WTC11 (cell line): ENCODE data around the gene C10orf120. TPM values are rescaled to one million over a fixed set of nuclear protein-coding genes. Genes with fewer than 3 reads are reported as not detected.

Source experiments
- ATAC-seq: fragments of 200-7000 bp; cut with Tn5 transposase; 2 replicates; pipeline ENCODE4 v1.10.0; 2021; ENCODE audit warnings: mild to moderate bottlenecking, moderate library complexity
- CTCF ChIA-PET: fragments of 300-600 bp; sonication (Branson Sonifier 250); formaldehyde crosslinking; loops from one replicate; lab custom pipeline; 2021; ENCODE audit warnings: antibody characterized with exemption; lab: Charles Lee
- POLR2A ChIA-PET: fragments of 350-600 bp; sonication (Branson Sonifier 250); formaldehyde crosslinking; loops from one replicate; lab custom pipeline; 2021; ENCODE audit warnings: antibody characterized with exemption; lab: Charles Lee
- DNase-seq: peaks from one replicate; pipeline ENCODE4 v3.0.0; 2021; ENCODE audit warnings: low spot score
- H3K27ac Mint-ChIP-seq: 2 replicates; pipeline ENCODE4 v1.8.0; 2021; ENCODE audit warnings: mixed read lengths
- H3K27me3 Mint-ChIP-seq: 2 replicates; pipeline ENCODE4 v1.8.0; 2021; ENCODE audit warnings: low read depth, mild to moderate bottlenecking, moderate library complexity, mixed read lengths
- H3K36me3 Mint-ChIP-seq: 2 replicates; pipeline ENCODE4 v1.8.0; 2021; ENCODE audit warnings: mixed read lengths
- H3K4me1 Mint-ChIP-seq: 2 replicates; pipeline ENCODE4 v1.8.0; 2022; ENCODE audit warnings: mixed read lengths
- H3K4me3 Mint-ChIP-seq: 2 replicates; pipeline ENCODE4 v1.8.0; 2021; ENCODE audit warnings: mild to moderate bottlenecking, moderate library complexity, mixed read lengths
- H3K9me3 Mint-ChIP-seq: 2 replicates; pipeline ENCODE4 v1.8.0; 2021; ENCODE audit warnings: mixed read lengths
- AR ChIP-seq: fragments of 250-450 bp; sonication (Bioruptor Pico); IDR thresholded peaks from 2 replicates; pipeline ENCODE4 v1.9.0; 2021; ENCODE audit warnings: mild to moderate bottlenecking
- ATF3 ChIP-seq: sonication (generic); formaldehyde crosslinking; conservative IDR thresholded peaks from 2 replicates; pipeline ENCODE4 v1.8.1; 2022; ENCODE audit warnings: mild to moderate bottlenecking, missing genetic modification reagents
- E2F1 ChIP-seq: sonication (generic); formaldehyde crosslinking; IDR thresholded peaks from 2 replicates; pipeline ENCODE4 v1.8.0; 2022; ENCODE audit warnings: mild to moderate bottlenecking, missing genetic modification reagents
- EMX1 ChIP-seq: fragments of 250-450 bp; sonication (Bioruptor Pico); IDR thresholded peaks from 2 replicates; pipeline ENCODE4 v1.8.0; 2021; ENCODE audit warnings: mild to moderate bottlenecking
- FOXJ3 ChIP-seq: sonication (generic); formaldehyde crosslinking; IDR thresholded peaks from 2 replicates; pipeline ENCODE4 v1.9.0; 2021; ENCODE audit warnings: missing genetic modification reagents, mild to moderate bottlenecking, borderline replicate concordance
- FOXP1 ChIP-seq: sonication (generic); formaldehyde crosslinking; IDR thresholded peaks from 2 replicates; pipeline ENCODE4 v1.8.0; 2022; ENCODE audit warnings: missing genetic modification reagents, mild to moderate bottlenecking, moderate library complexity, borderline replicate concordance
- GABPB1 ChIP-seq: sonication (generic); formaldehyde crosslinking; IDR thresholded peaks from 2 replicates; pipeline ENCODE4 v1.8.1; 2023; ENCODE audit warnings: mild to moderate bottlenecking, missing genetic modification reagents
- GTF2I ChIP-seq: fragments of 250-450 bp; sonication (Bioruptor Pico); conservative IDR thresholded peaks from 2 replicates; pipeline ENCODE4 v1.4.0; 2021; ENCODE audit warnings: mild to moderate bottlenecking
- IRF1 ChIP-seq: sonication (generic); formaldehyde crosslinking; IDR thresholded peaks from 2 replicates; pipeline ENCODE4 v1.8.0; 2023; ENCODE audit warnings: missing genetic modification reagents
- KAT7 ChIP-seq: sonication (generic); formaldehyde crosslinking; IDR thresholded peaks from 2 replicates; pipeline ENCODE4 v1.8.1; 2023; ENCODE audit warnings: missing genetic modification reagents, mild to moderate bottlenecking, borderline replicate concordance
- MXD4 ChIP-seq: fragments of 250-450 bp; sonication (Bioruptor Pico); IDR thresholded peaks from 2 replicates; pipeline ENCODE4 v1.8.0; 2021; ENCODE audit warnings: mild to moderate bottlenecking, moderate library complexity, borderline replicate concordance
- MYBL2 ChIP-seq: sonication (generic); formaldehyde crosslinking; IDR thresholded peaks from 2 replicates; pipeline ENCODE4 v1.8.1; 2023; ENCODE audit warnings: mild to moderate bottlenecking, moderate library complexity, missing genetic modification reagents
- PRRX2 ChIP-seq: fragments of 250-450 bp; sonication (Bioruptor Pico); IDR thresholded peaks from 2 replicates; pipeline ENCODE4 v1.8.0; 2021; ENCODE audit warnings: mild to moderate bottlenecking
- SMAD3 ChIP-seq: sonication (generic); formaldehyde crosslinking; IDR thresholded peaks from 2 replicates; pipeline ENCODE4 v1.8.0; 2022; ENCODE audit warnings: missing genetic modification reagents, mild to moderate bottlenecking, borderline replicate concordance
- TCF7 ChIP-seq: sonication (generic); formaldehyde crosslinking; IDR thresholded peaks from 2 replicates; pipeline ENCODE4 v1.8.0; 2022; ENCODE audit warnings: mild to moderate bottlenecking, low read depth, missing genetic modification reagents, moderate library complexity
- ZBTB43 ChIP-seq: sonication (generic); formaldehyde crosslinking; IDR thresholded peaks from 2 replicates; pipeline ENCODE4 v1.8.1; 2023; ENCODE audit warnings: mild to moderate bottlenecking, missing genetic modification reagents
- ZNF396 ChIP-seq: fragments of 250-450 bp; sonication (Bioruptor Pico); IDR thresholded peaks from 2 replicates; pipeline ENCODE4 v1.8.0; 2021; ENCODE audit warnings: mild to moderate bottlenecking, moderate library complexity, borderline replicate concordance
- ZNF532 ChIP-seq: fragments of 250-450 bp; sonication (Bioruptor Pico); IDR thresholded peaks from 2 replicates; pipeline ENCODE4 v1.9.0; 2021; ENCODE audit warnings: mild to moderate bottlenecking, borderline replicate concordance
- ZNF671 ChIP-seq: fragments of 250-450 bp; sonication (Bioruptor Pico); IDR thresholded peaks from 2 replicates; pipeline ENCODE4 v1.8.0; 2021; ENCODE audit warnings: mild to moderate bottlenecking
- total RNA-seq: library from RNA; stranded (reverse); gene quantifications from 3 replicates; pipeline ENCODE4 v1.2.3, GENCODE V29; 2021

The C10orf120 gene
- total RNA-seq, 1 experiment from 2014 or later, result not detected

- TF ChIP-seq AR (CRISPR knock-in tag) (no peak), FOXJ3 (CRISPR knock-in tag) (no peak), MYBL2 (CRISPR knock-in tag) (no peak), IRF1 (CRISPR knock-in tag) (no peak), ATF3 (CRISPR knock-in tag) (no peak), ZBTB43 (CRISPR knock-in tag) (no peak), SMAD3 (no peak), E2F1 (CRISPR knock-in tag) (no peak), PRRX2 (CRISPR knock-in tag) (no peak), EMX1 (CRISPR knock-in tag) (no peak), ZNF532 (no peak), FOXP1 (CRISPR knock-in tag) (no peak), MXD4 (CRISPR knock-in tag) (no peak)
These were observed 3.0 kb downstream of the C10orf120 start (continued) for GRCh38 chr10:122696687-122697086.

GRCh38 chr10:122692744-122693143 is 6.9 kb downstream of the C10orf120 start:
- Mint-ChIP-seq H3K36me3 (no peaks in the 10 kb centered on the region), H3K4me1 (peaks cover 10% of the 10 kb centered on the region), H3K9me3 (0 out of 2 replicates have a peak, but pooled peaks cover 6% of the 10 kb centered on the region), H3K27me3 (peaks cover 6% of the 10 kb centered on the region; the same call in 1 of the 2 replicates), H3K27ac (no peak overlapping the region), H3K4me3 (no peak overlapping the region)
- CTCF ChIA-PET, result interaction anchor here (0.7 kb wide), 1 partner anchor 270 kb away, joined by 4 read pairs; no protein-coding TSS in a partner anchor
- POLR2A ChIA-PET, result no interaction called here
- ATAC-seq (no peak), DNase-seq (no peak)
- TF ChIP-seq MYBL2 (CRISPR knock-in tag) (no peak), KAT7 (no peak), GTF2I (CRISPR knock-in tag) (no peak), GABPB1 (CRISPR knock-in tag) (no peak), IRF1 (CRISPR knock-in tag) (no peak), TCF7 (CRISPR knock-in tag) (no peak), ZNF532 (no peak), ZNF396 (no peak), ZNF671 (no peak), SMAD3 (no peak)
